Neuronal stem cell (in vitro differentiated cells): ENCODE measurements around the gene NAT14.

Experiments used
- DNase-seq: peaks from one replicate; pipeline ENCODE4 v3.0.0-alpha.2; 2013; ENCODE audit warnings: low spot score
- H2AFZ ChIP-seq: one replicate; pipeline ENCODE4 v1.6.1; 2013; ENCODE audit warnings: mild to moderate bottlenecking, low read length, inconsistent platforms
- H2AK5ac ChIP-seq: 2 replicates; pipeline ENCODE4 v1.6.1; 2013; ENCODE audit warnings: low read depth, mild to moderate bottlenecking, inconsistent platforms, low read length, moderate library complexity, mixed read lengths
- H2BK120ac ChIP-seq: 2 replicates; pipeline ENCODE4 v1.6.1; 2013; ENCODE audit warnings: low read depth, mild to moderate bottlenecking, inconsistent platforms, low read length, moderate library complexity, mixed read lengths
- H2BK12ac ChIP-seq: one replicate; pipeline ENCODE4 v1.6.1; 2013; ENCODE audit warnings: low read length, inconsistent platforms
- H2BK15ac ChIP-seq: 2 replicates; pipeline ENCODE4 v1.6.1; 2013; ENCODE audit warnings: mild to moderate bottlenecking, low read length, inconsistent platforms, mixed read lengths
- H2BK5ac ChIP-seq: one replicate; pipeline ENCODE4 v1.6.1; 2013; ENCODE audit warnings: inconsistent platforms, mild to moderate bottlenecking, low read length, moderate library complexity
- H3K14ac ChIP-seq: one replicate; pipeline ENCODE4 v1.6.1; 2013; ENCODE audit warnings: low read length, inconsistent platforms
- H3K18ac ChIP-seq: 2 replicates; pipeline ENCODE4 v1.6.1; 2013; ENCODE audit warnings: low read length, inconsistent platforms
- H3K23ac ChIP-seq: 2 replicates; pipeline ENCODE4 v1.6.1; 2013; ENCODE audit warnings: low read depth, mild to moderate bottlenecking, mixed read lengths, low read length, inconsistent platforms; ENCODE audit not compliant: poor library complexity
- H3K27ac ChIP-seq: replicated peaks from 3 replicates; pipeline ENCODE4 v1.5.1; 2013; ENCODE audit warnings: low read length, inconsistent platforms
- H3K27me3 ChIP-seq, 3 experiments: 2 replicates each; pipeline ENCODE4 v1.6.1; 2013; ENCODE audit warnings: low read length in 3 of 3, mild to moderate bottlenecking in 2 of 3, inconsistent platforms in 1 of 3, low read depth in 1 of 3, mixed read lengths in 1 of 3, moderate library complexity in 1 of 3; ENCODE audit not compliant: control insufficient read depth in 3 of 3, insufficient read depth in 3 of 3
- H3K36me3 ChIP-seq, 2 donors: replicated peaks in 1 of 2; 2 replicates each; pipeline ENCODE4 v1.6.1; 2013; ENCODE audit warnings: low read length in 2 of 2; ENCODE audit not compliant: control insufficient read depth in 2 of 2, insufficient read depth in 2 of 2
- H3K4ac ChIP-seq: 2 replicates; pipeline ENCODE4 v1.6.1; 2013; ENCODE audit warnings: inconsistent platforms, mild to moderate bottlenecking, low read length, moderate library complexity
- H3K4me1 ChIP-seq, 2 donors: 1 replicate in 1 of 2; 2 replicates in 1 of 2; pipeline ENCODE4 v1.6.1; 2013; ENCODE audit warnings: low read length in 2 of 2, low read depth in 1 of 2; ENCODE audit not compliant: control insufficient read depth in 2 of 2, insufficient read depth in 1 of 2
- H3K4me2 ChIP-seq: one replicate; pipeline ENCODE4 v1.6.1; 2013; ENCODE audit warnings: mild to moderate bottlenecking, low read length, inconsistent platforms; ENCODE audit not compliant: insufficient read depth, poor library complexity, severe bottlenecking
- H3K4me3 ChIP-seq, 2 donors: 2 replicates each; pipeline ENCODE4 v1.5.1; 2013; ENCODE audit warnings: low read length in 2 of 2, mild to moderate bottlenecking in 2 of 2, inconsistent platforms in 1 of 2, moderate library complexity in 1 of 2
- H3K79me1 ChIP-seq: one replicate; pipeline ENCODE4 v1.6.1; 2013; ENCODE audit warnings: low read depth, mild to moderate bottlenecking, inconsistent platforms, low read length, moderate library complexity
- H3K9ac ChIP-seq: one replicate; pipeline ENCODE4 v1.6.1; 2013; ENCODE audit warnings: mild to moderate bottlenecking, low read depth, low read length, inconsistent platforms; ENCODE audit not compliant: poor library complexity
- H3K9me3 ChIP-seq, 2 donors: replicated peaks in 1 of 2; 2 replicates each; pipeline versions ENCODE3 to v1.6.1; 2013; ENCODE audit warnings: low read length in 2 of 2, mild to moderate bottlenecking in 2 of 2, inconsistent platforms in 1 of 2, low read depth in 1 of 2, mixed read lengths in 1 of 2, moderate library complexity in 1 of 2; ENCODE audit not compliant: control insufficient read depth in 2 of 2, insufficient read depth in 1 of 2
- H4K8ac ChIP-seq: one replicate; pipeline ENCODE4 v1.6.1; 2013; ENCODE audit warnings: low read depth, mild to moderate bottlenecking, inconsistent platforms, low read length, moderate library complexity
- H4K91ac ChIP-seq: one replicate; pipeline ENCODE4 v1.6.1; 2013; ENCODE audit warnings: low read length, low read depth, mild to moderate bottlenecking, inconsistent platforms; ENCODE audit not compliant: poor library complexity
- WGBS, 2 donors: extraction: QIAGEN DNeasy Blood & Tissue Kit; methylation state at CpG; one replicate each; pipeline ENCODE4 v1.1.7; 2013; ENCODE audit warnings: missing lambda C conversion rate in 2 of 2, mixed read lengths in 1 of 2; ENCODE audit not compliant: insufficient read length in 2 of 2, insufficient replicate concordance in 1 of 2; ENCODE audit errors: extremely low coverage in 2 of 2; 5-methylcytosine and 5-hydroxymethylcytosine counted together

NAT14 gene

GRCh38 chr19:55467236-55468053 lies 17.5 kb upstream of the NAT14 start:
- Histone ChIP-seq H3K18ac (peak overlapping the region; percentile 1), H2BK12ac (peak overlapping the region; percentile 89), H3K27me3 (peaks cover 0 to 40% (median 0%) of the 10 kb centered on the region in 3 experiments), H3K4me1 (peaks cover 2 to 23% of the 10 kb centered on the region in 2 donors), H3K4ac (no peak overlapping the region), H2AK5ac (peak overlapping the region; percentile 92), H3K27ac (no peak overlapping the region), H3K9ac (no peak overlapping the region), H3K79me1 (no peaks in the 10 kb centered on the region), H2BK15ac (peak overlapping the region; percentile 5), H3K9me3 (peaks cover 0 to 2% of the 10 kb centered on the region in 2 donors), H2BK120ac (no peak overlapping the region), H3K4me2 (no peak overlapping the region), H3K23ac (peak overlapping the region; percentile 29), H3K36me3 (no peaks in the 10 kb centered on the region), H3K14ac (no peak overlapping the region), H4K91ac (no peak overlapping the region), H2AFZ (peak overlapping the region; percentile 54), H4K8ac (no peak overlapping the region), H2BK5ac (no peak overlapping the region), H3K4me3 (no peak overlapping the region)
- whole genome bisulfite sequencing, 2 donors: no CpG with 5 or more reads among the region's 29 CpGs
- DNase-seq: no peak

GRCh38 chr19:55468054-55468393 lies 17.0 kb upstream of the NAT14 start:
- H3K14ac ChIP-seq: no peak overlapping the region
- peak overlapping the region; percentile 92 for H2AK5ac ChIP-seq
- peaks cover 0 to 38% (median 0%) of the 10 kb centered on the region in 3 experiments for H3K27me3 ChIP-seq
- no peak overlapping the region for H3K4me3 ChIP-seq
- H3K9me3 ChIP-seq: peaks cover 0 to 2% of the 10 kb centered on the region in 2 donors
- no peak overlapping the region for H2BK5ac ChIP-seq
- H3K4me1 ChIP-seq: peaks cover 0 to 24% of the 10 kb centered on the region in 2 donors
- H4K8ac ChIP-seq: no peak overlapping the region
- H3K36me3 ChIP-seq: no peaks in the 10 kb centered on the region
- H4K91ac ChIP-seq: no peak overlapping the region
- H3K79me1 ChIP-seq: no peaks in the 10 kb centered on the region
- H3K9ac ChIP-seq: no peak overlapping the region
- H2BK12ac ChIP-seq: peak overlapping the region; percentile 41
- peak overlapping the region; percentile 57 for H3K18ac ChIP-seq
- peak overlapping the region; percentile 91 for H2BK120ac ChIP-seq
- WGBS, 2 donors: no CpG with 5 or more reads among the region's 4 CpGs
- no peak overlapping the region for H3K4me2 ChIP-seq
- H3K23ac ChIP-seq: peak overlapping the region; percentile 29
- DNase-seq: no peak
- peak overlapping the region; percentile 5 for H2BK15ac ChIP-seq
- H3K4ac ChIP-seq: no peak overlapping the region
- no peak overlapping the region for H3K27ac ChIP-seq
- H2AFZ ChIP-seq: peak overlapping the region; percentile 54

GRCh38 chr19:55471266-55471665 lies 13.7 kb upstream of the NAT14 start:
- no CpG with 5 or more reads among the region's 13 CpGs for WGBS, 2 donors
- no peaks in the 10 kb centered on the region for H3K79me1 ChIP-seq

GRCh38 chr19:55472463-55472862 lies 12.5 kb upstream of the NAT14 start:
- Histone ChIP-seq H2BK12ac (no peak overlapping the region), H3K27me3 (peaks cover 0 to 2% (median 0%) of the 10 kb centered on the region in 3 experiments), H3K14ac (no peak overlapping the region), H3K4me2 (no peak overlapping the region), H4K91ac (no peak overlapping the region), H3K9ac (no peak overlapping the region), H3K18ac (peak overlapping the region; percentile 19), H3K36me3 (no peaks in the 10 kb centered on the region), H3K79me1 (no peaks in the 10 kb centered on the region), H4K8ac (no peak overlapping the region), H3K4me3 (no peak overlapping the region), H2AK5ac (peak overlapping the region; percentile 86), H2BK5ac (no peak overlapping the region), H2AFZ (no peak overlapping the region), H3K27ac (no peak overlapping the region), H3K9me3 (no peaks in the 10 kb centered on the region), H2BK15ac (no peak overlapping the region), H3K4ac (no peak overlapping the region), H3K23ac (no peak overlapping the region), H3K4me1 (peaks cover 11 to 22% of the 10 kb centered on the region in 2 donors), H2BK120ac (no peak overlapping the region)
- DNase-seq: no peak
- no CpG with 5 or more reads among the region's 8 CpGs for WGBS, 2 donors

More at GRCh38 chr19:55471266-55471665, 13.7 kb upstream of the NAT14 start:
- Histone ChIP-seq H3K4ac (no peak overlapping the region), H4K8ac (no peak overlapping the region), H3K9ac (no peak overlapping the region), H3K27me3 (peaks cover 0 to 7% (median 0%) of the 10 kb centered on the region in 3 experiments), H3K18ac (no peak overlapping the region), H2BK5ac (no peak overlapping the region), H2BK15ac (peak overlapping the region; percentile 3), H2BK12ac (no peak overlapping the region), H2BK120ac (no peak overlapping the region), H3K4me3 (no peak overlapping the region), H3K23ac (no peak overlapping the region), H3K36me3 (no peaks in the 10 kb centered on the region), H2AFZ (no peak overlapping the region), H3K27ac (no peak overlapping the region), H3K14ac (no peak overlapping the region), H3K4me2 (no peak overlapping the region), H4K91ac (no peak overlapping the region), H3K4me1 (peaks cover 11 to 22% of the 10 kb centered on the region in 2 donors), H2AK5ac (no peak overlapping the region), H3K9me3 (no peaks in the 10 kb centered on the region)
- no peak for DNase-seq
